ENCODE results near the gene GMDS.

- no peak for TF ChIP-seq CTCF (IDR thresholded peaks at IDR 0.05)
- no peak for TF ChIP-seq ETV6 (CRISPR knock-in tag; IDR thresholded peaks at IDR 0.05)
- TF ChIP-seq MAX (CRISPR knock-in tag; IDR thresholded peaks at IDR 0.05) = no peak
- no peak for TF ChIP-seq SP1 (CRISPR knock-in tag; conservative IDR thresholded peaks at IDR 0.05)
- TF ChIP-seq CREB1 (CRISPR knock-in tag; IDR thresholded peaks at IDR 0.05) = no peak
- no peak for TF ChIP-seq USF1 (CRISPR knock-in tag; IDR thresholded peaks at IDR 0.05)
- no peak for TF ChIP-seq E2F1 (CRISPR knock-in tag; IDR thresholded peaks at IDR 0.05)
- TF ChIP-seq ELF4 (CRISPR knock-in tag; IDR thresholded peaks at IDR 0.05; ENCODE audit: low read depth) = no peak
- TF ChIP-seq, protein P1, sequence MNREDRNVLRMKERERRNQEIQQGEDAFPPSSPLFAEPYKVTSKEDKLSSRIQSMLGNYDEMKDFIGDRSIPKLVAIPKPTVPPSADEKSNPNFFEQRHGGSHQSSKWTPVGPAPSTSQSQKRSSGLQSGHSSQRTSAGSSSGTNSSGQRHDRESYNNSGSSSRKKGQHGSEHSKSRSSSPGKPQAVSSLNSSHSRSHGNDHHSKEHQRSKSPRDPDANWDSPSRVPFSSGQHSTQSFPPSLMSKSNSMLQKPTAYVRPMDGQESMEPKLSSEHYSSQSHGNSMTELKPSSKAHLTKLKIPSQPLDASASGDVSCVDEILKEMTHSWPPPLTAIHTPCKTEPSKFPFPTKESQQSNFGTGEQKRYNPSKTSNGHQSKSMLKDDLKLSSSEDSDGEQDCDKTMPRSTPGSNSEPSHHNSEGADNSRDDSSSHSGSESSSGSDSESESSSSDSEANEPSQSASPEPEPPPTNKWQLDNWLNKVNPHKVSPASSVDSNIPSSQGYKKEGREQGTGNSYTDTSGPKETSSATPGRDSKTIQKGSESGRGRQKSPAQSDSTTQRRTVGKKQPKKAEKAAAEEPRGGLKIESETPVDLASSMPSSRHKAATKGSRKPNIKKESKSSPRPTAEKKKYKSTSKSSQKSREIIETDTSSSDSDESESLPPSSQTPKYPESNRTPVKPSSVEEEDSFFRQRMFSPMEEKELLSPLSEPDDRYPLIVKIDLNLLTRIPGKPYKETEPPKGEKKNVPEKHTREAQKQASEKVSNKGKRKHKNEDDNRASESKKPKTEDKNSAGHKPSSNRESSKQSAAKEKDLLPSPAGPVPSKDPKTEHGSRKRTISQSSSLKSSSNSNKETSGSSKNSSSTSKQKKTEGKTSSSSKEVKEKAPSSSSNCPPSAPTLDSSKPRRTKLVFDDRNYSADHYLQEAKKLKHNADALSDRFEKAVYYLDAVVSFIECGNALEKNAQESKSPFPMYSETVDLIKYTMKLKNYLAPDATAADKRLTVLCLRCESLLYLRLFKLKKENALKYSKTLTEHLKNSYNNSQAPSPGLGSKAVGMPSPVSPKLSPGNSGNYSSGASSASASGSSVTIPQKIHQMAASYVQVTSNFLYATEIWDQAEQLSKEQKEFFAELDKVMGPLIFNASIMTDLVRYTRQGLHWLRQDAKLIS (CRISPR knock-in tag; IDR thresholded peaks at IDR 0.05; ENCODE audit: borderline replicate concordance) = no peak
Measured at GRCh38 chr6:2132916-2133315, 112.5 kb downstream of the GMDS start.

Measured in WTC11 (cell line).